Measurements from ENCODE around the gene METTL3.
"Not testable (repeated sequence)": the region's sequence is repeated elsewhere in the genome, so short reads cannot be mapped to it uniquely, and the experiment has no call there.

The METTL3 gene

DNA sequence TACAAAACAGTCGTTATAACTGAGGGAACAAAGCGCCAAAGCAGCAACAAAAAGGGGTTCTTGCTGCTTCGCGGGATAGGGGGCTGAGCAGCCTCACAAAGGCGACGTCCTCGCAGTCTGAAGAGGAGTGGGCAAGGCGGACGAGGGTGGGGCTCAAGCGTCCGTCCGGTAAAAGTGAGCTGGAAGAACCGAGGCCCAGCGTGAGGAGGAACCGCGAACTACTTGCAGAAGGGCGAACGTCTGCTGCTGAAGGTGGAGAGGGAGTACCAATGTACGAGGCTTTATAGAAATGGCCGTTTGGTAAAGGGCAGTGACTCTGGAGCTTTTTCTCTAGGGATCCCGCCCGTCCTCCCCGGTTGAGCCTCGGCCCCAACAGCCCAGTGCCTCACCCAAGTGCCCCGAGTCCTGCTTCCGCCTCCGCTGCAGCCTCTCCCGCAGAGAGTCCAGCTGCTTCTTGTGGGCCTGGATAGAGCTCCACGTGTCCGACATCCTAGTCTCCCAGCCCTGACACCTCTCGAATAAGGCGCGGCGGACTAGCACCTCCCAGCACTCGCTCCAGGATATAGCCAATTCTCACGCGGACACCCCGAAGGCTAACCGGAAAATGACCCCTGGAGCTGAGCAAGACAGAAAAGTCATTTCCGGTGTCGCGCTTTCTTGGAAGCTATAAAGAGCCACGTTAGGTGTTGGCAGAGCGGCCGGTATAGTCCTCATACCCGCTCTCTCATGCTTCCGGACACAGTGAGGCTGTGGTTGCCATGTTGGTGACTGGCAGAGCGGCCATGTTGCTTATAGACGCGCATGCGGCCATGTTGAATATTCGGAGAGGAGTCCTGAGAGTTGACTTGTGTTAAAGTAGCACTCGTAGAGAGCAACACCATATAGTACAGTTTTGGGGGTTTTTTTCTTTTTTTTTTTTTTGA lies at the start of gene METTL3:
METTL3 (minus strand) TSS at position 606 of the 923 bp plus-strand sequence; CDS start at position 489, 117 bp downstream.
- DNase-seq (ENCODE audit: low read depth), result peak; percentile 87

- DNase-seq (ENCODE audit: low read depth), result no peak
These were observed 47.6 kb upstream of the METTL3 start for GRCh38 chr14:21558703-21559170.

- DNase-seq (ENCODE audit: low read depth), result peak; percentile 40
These were observed 46.2 kb upstream of the METTL3 start for GRCh38 chr14:21557084-21557901.

GRCh38 chr14:21556378-21557083 lies 45.4 kb upstream of the METTL3 start:
- DNase-seq (ENCODE audit: low read depth), result no peak

GRCh38 chr14:21553266-21553665 lies 42.1 kb upstream of the METTL3 start:
- no peak for DNase-seq (ENCODE audit: low read depth)

GRCh38 chr14:21544588-21544987 lies 33.4 kb upstream of the METTL3 start:
- not testable (repeated sequence) for DNase-seq (ENCODE audit: low read depth)

DNA sequence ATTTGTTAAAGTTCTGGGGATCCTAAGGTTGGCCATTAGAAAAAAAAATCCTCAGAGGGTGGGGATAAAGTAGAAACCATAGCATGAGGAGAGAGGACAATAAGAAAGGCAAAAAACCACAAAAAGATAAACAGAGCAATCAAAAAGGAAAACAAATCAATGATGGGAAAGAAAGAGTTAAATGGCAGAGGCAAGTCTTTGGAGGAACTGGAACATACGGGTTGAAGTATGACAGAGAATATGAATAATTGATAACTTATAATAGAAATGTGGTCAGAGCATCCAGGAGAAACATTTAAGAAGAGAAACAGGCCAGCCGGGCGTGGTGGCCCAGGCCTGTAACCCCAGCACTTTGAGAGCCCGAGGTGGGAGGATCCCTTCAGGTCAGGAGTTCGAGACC lies 32.8 kb upstream of the METTL3 start:
- no peak for DNase-seq (ENCODE audit: low read depth)

GRCh38 chr14:21543521-21543960 lies 32.4 kb upstream of the METTL3 start:
- no peak for DNase-seq (ENCODE audit: low read depth)

DNA sequence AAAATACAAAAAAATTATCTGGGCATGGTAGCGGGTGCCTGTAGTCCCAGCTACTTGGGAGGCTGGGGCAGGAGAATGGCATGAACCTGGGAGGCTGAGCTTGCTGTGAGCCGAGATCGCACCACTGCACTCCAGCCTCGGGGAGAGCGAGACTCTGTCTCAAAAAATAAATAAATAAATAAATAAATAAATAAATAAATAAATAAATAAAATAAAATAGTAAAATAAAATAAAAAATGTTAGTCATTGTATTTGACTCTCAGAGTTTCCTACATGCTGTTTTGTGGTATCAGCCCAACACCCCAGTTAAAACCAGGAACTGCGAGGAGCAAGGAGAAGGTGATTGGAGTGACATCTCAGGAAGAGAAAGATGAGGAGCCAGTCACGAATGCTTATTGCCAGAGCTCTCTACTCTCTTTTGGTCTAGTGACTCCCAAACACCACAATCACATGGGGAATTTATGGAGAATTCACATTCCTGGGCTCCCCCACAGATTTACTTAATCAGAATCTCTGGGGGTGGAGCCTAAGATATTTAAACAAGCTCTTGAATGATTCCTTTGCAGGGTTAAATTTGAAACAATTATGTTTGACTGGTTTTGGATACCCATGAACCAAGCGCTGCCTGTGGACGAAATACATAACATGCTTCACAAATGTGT lies 30.4 kb upstream of the METTL3 start:
- DNase-seq (ENCODE audit: low read depth), result no peak

DNA sequence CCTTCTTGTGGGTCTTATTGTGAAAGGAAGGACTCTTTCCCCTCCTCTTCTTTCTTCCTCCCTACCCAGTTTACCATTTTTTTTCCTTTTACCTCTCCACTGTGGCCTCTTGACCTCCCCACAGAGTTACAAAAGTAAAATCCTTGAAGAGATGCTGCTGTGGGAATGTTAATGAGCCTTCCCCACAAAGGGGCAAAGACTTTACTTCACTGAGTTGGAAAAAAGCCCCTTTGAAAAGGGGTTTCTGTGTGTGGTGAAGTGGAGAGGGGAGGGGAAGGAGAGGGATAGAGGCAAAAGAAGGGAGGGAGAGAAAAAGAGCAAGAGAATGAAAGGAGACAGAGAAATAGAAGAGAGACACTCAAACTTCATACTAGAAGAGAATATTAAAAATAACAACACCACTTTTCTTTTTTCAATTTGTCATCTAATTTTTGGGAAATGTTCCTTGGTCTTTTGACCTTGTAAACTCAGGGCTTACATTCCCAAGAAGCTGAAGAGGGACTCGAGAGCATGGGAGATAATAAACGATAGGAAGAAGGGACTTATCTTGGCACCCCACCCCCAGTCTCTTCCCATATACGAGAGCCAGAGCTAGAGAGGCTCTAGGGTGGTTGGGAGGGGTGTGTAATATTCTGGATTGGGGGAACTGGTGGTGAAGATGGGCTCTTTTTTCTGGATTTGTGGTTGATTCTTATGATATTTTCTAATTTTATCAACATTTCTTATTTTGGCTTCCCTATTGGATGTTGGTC lies 28.2 kb upstream of the METTL3 start:
- no peak for DNase-seq (ENCODE audit: low read depth)

- no peak for DNase-seq (ENCODE audit: low read depth)
These were observed 25.9 kb upstream of the METTL3 start for GRCh38 chr14:21537090-21537424.

DNA sequence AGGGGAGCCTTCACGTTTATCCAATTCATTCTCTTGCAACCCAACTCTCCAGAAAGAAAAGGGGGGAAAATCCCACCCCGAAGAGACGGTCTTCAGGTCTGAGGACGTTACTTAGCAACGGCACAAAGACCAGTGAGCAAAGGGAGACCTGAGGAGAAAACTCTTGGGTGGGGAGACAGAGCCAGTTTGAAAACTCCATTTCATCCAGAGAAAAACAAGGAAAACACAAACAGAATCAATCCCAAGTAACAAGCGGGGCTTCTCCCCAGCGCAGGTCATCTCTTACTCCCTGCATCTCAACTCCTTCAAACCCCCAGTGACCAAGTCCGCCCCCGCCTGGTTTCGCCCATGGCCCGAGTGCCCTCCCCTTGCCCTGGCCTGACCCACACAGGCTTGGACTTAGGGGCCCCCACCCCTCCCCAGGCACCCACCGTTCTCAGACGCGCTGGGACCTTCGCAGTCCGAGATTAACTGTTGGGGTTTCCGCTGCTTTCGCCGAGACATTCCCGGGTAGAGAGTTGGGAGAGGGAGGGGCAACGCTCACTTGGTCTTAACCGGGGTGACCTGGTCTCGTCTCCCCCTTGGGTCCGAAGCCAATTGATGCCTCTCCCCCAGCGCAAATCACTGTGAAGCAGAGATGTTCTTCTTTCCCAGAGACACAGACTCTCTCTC lies 25.4 kb upstream of the METTL3 start:
- no peak for DNase-seq (ENCODE audit: low read depth)

GRCh38 chr14:21535545-21536417 lies 24.6 kb upstream of the METTL3 start:
- no peak for DNase-seq (ENCODE audit: low read depth)

- no peak for DNase-seq (ENCODE audit: low read depth)
These were observed 23.4 kb upstream of the METTL3 start for GRCh38 chr14:21534576-21534975.

- no peak for DNase-seq (ENCODE audit: low read depth)
These were observed 22.2 kb upstream of the METTL3 start for GRCh38 chr14:21533294-21533693.

GRCh38 chr14:21529515-21529914 lies 18.4 kb upstream of the METTL3 start:
- no peak for DNase-seq (ENCODE audit: low read depth)

- DNase-seq (ENCODE audit: low read depth), result no peak
These were observed 17.5 kb upstream of the METTL3 start for GRCh38 chr14:21528381-21529348.

DNA sequence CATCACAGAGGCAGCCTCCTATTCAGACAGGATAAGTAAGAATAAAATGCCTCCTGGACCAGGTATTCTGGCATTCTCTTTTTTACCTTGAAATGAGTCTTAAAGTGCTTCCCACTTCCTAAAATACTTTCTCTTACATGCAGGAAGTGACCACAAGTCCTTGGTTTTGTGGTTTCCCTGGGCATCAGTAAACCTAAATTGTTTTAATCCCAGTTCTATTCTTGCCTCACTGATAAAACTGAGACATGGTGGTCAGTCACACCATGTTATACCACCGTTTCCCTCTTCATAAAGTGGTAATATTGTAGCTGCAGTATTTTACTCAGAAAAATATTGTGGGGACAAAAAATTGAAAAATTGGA lies 16.2 kb upstream of the METTL3 start:
- no peak for DNase-seq (ENCODE audit: low read depth)
